GM11168 (cell line): ENCODE measurements around the gene ENAH.

Source experiments
- in situ Hi-C: fragments of 300-500 bp; cut with MboI; formaldehyde crosslinking; loops from one replicate; pipeline ENCODE4 v1.12.0; 2022; ENCODE audit warnings: low sequenced_read_pairs; ENCODE audit not compliant: unreplicated experiment

Gene ENAH

DNA sequence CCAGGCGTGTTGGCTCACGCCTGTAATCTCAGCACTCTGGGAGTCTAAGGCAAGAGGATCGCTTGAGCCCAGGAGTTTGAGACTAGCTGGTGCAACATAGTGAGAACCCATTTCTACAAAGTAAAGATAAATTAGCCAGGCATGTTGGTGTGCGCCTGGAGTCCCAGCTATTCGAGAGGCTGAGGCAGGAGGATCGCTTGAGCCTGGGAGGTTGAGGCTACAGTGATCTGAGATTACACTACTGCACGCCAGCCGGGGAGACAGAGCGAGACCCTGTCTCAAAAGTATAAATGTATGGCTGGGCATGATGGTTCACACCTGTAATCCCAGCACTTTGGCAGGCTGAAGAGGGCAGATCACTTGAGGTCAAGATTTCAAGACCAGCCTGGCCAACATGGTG lies 173.6 kb downstream of the ENAH start:
- in situ Hi-C loops: loop anchor here (10.0 to 25.0 kb wide), 2 partner anchors 295 to 433 kb away; partner anchors contain the start of genes PYCR2 and SRP9

DNA sequence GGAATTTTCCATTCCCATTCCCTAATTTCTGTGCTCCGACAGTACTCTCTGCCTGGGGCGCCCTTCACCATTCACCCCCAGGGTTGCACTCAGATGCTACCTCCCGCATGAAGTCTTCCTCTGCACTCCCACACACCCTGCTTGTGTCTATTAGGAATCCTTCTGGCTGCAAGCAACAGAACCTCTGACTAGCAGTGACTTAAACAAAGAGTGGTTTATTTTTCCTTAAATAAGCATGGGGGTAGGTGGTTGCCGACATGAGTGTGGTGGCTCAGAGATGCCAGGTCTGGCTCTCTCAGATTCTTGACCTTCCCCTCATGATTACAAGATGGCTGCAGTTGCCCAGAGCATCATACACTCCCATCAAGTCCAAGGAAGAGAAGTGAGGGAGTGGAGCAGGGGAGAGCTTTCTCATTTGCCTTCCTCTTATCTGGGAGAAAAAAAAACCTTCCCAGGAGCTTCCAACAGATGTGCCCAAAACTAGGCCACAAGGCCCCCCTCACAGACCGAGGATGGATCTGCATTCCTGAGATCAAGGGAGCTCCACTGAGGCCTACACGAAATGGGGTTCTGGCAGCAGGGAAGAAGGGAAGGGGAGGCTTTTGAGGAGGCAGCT lies 175.5 kb downstream of the ENAH start:
- in situ Hi-C loops: loop anchor here (10.0 to 25.0 kb wide), 2 partner anchors 297 to 435 kb away; partner anchors contain the start of genes PYCR2 and SRP9

GRCh38 chr1:225476538-225476988 lies 176.4 kb downstream of the ENAH start:
- in situ Hi-C loops: loop anchor here (10.0 to 25.0 kb wide), 2 partner anchors 298 to 436 kb away; partner anchors contain the start of genes PYCR2 and SRP9

- in situ Hi-C loops: loop anchor here (10.0 to 25.0 kb wide), 2 partner anchors 299 to 436 kb away; partner anchors contain the start of genes PYCR2 and SRP9
Measured at GRCh38 chr1:225476100-225476511, 176.8 kb downstream of the ENAH start.

- in situ Hi-C loops: loop anchor here (10.0 to 25.0 kb wide), 2 partner anchors 300 to 437 kb away; partner anchors contain the start of genes PYCR2 and SRP9
Measured at GRCh38 chr1:225474986-225475820, 177.7 kb downstream of the ENAH start.

GRCh38 chr1:225474439-225474985 lies 178.4 kb downstream of the ENAH start:
- in situ Hi-C loops: loop anchor here (10.0 kb wide), 1 partner anchor 300 kb away; the partner anchor contains the start of gene SRP9

GRCh38 chr1:225473676-225474438 lies 179.1 kb downstream of the ENAH start:
- in situ Hi-C loops: loop anchor here (10.0 kb wide), 1 partner anchor 301 kb away; the partner anchor contains the start of gene SRP9

DNA sequence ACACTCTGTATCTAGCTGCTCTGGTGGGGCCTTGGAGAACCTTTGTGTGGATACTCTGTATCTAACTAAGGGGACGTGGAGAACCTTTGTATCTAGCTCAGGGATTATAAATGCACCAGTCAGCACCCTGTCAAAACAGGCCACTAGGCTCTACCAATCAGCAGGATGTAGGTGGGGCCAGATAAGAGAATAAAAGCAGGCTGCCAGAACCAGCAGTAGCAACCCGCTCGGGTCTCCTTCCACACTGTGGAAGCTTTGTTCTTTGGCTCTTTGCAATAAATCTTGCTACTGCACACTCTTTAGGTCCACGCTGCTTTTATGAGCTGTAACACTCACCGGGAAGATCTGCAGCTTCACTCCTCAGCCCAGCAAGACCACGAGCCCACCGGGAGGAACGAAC lies 179.7 kb downstream of the ENAH start:
- in situ Hi-C loops: loop anchor here (10.0 kb wide), 1 partner anchor 302 kb away; the partner anchor contains the start of gene SRP9

- in situ Hi-C loops: loop anchor here (10.0 kb wide), 1 partner anchor 303 kb away; the partner anchor contains the start of gene SRP9
Measured at GRCh38 chr1:225471453-225472301, 181.2 kb downstream of the ENAH start.

- in situ Hi-C loops: loop anchor here (10.0 kb wide), 1 partner anchor 304 kb away; the partner anchor contains the start of gene SRP9
Measured at GRCh38 chr1:225471109-225471452, 181.8 kb downstream of the ENAH start.

GRCh38 chr1:225470211-225471108 lies 182.5 kb downstream of the ENAH start:
- in situ Hi-C loops: loop anchor here (10.0 kb wide), 1 partner anchor 304 kb away; the partner anchor contains the start of gene SRP9

GRCh38 chr1:225469051-225469450 lies 183.9 kb downstream of the ENAH start:
- in situ Hi-C loops: no loop called here

- in situ Hi-C loops: no loop called here
Measured at GRCh38 chr1:225468270-225469020, 184.5 kb downstream of the ENAH start.

- in situ Hi-C loops: no loop called here
Measured at GRCh38 chr1:225467193-225468020, 185.5 kb downstream of the ENAH start.

GRCh38 chr1:225466848-225467192 lies 186.1 kb downstream of the ENAH start:
- in situ Hi-C loops: no loop called here

DNA sequence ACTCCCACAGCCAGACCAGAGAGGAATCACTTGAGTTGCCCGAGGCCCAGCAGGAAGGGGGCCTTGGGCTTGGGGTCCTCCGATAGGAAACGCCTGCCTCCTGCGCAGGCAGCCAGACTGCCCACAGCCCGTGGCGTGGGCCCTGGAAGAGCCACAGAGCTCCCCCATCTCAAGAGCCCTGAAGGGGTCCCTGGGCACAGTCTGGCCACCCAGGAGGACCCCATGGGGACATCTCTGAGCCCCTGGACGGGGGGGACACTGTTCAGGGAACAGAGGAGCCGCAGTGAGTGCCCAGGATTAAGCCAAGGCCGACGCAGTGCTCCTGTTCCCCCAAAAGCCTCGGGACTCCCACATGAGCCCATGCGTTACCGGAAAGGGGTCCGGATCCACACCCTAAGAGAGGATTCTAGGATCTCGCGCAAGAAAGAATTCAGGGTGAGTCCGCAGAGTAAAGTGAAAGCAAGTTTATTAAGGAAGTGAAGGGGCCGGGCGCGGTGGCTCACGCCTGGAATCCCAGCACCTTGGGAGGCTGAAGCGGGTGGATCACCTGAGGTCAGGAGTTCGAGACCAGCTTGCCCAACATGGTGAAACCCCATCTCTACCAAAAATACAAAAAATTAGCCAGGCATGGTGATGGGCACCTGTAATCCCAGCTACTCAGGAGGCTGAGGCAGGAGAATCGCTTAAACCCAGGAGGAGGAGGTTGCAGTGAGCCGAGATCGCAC lies 187.0 kb downstream of the ENAH start:
- in situ Hi-C loops: no loop called here
